Liver (tissue), 3 donors: Measurements from ENCODE around the gene GPR21.

Experiments used
- CTCF ChIP-seq: fragments of 150-350 bp; IDR thresholded peaks from 2 replicates; pipeline ENCODE4 v1.5.1; 2017; ENCODE audit warnings: improper control_type of control experiment, low read depth, low read length; ENCODE audit not compliant: missing input control
- HNF4A ChIP-seq, 2 donors: conservative IDR thresholded peaks; 2 replicates each; pipeline ENCODE4 v1.6.1; 2016; ENCODE audit warnings: antibody characterized with exemption in 2 of 2, mild to moderate bottlenecking in 2 of 2
- RAD21 ChIP-seq, 2 donors: IDR thresholded peaks; 2 replicates each; pipeline ENCODE4 v1.6.1; 2016; ENCODE audit warnings: antibody characterized with exemption in 2 of 2, mild to moderate bottlenecking in 2 of 2
- RXRA ChIP-seq, 2 donors: IDR thresholded peaks; 2 replicates each; pipeline ENCODE4 v1.6.1; 2017 to 2018; ENCODE audit warnings: antibody characterized with exemption in 2 of 2, mild to moderate bottlenecking in 1 of 2
- TAF1 ChIP-seq: conservative IDR thresholded peaks from 2 replicates; pipeline ENCODE4 v1.6.1; 2016; ENCODE audit warnings: antibody characterized with exemption, mild to moderate bottlenecking
- YY1 ChIP-seq: IDR thresholded peaks from 2 replicates; pipeline ENCODE4 v1.6.1; 2016; ENCODE audit warnings: antibody characterized with exemption, mild to moderate bottlenecking
- ZBTB33 ChIP-seq: IDR thresholded peaks from 2 replicates; pipeline ENCODE4 v1.6.1; 2016; ENCODE audit warnings: antibody characterized with exemption
- TF ChIP-seq, protein P1 (sequence below): IDR thresholded peaks from 2 replicates; pipeline ENCODE4 v1.6.1; 2016; ENCODE audit warnings: antibody characterized with exemption
- donor health status: healthy.
- donor health status: healthy.

DNA sequence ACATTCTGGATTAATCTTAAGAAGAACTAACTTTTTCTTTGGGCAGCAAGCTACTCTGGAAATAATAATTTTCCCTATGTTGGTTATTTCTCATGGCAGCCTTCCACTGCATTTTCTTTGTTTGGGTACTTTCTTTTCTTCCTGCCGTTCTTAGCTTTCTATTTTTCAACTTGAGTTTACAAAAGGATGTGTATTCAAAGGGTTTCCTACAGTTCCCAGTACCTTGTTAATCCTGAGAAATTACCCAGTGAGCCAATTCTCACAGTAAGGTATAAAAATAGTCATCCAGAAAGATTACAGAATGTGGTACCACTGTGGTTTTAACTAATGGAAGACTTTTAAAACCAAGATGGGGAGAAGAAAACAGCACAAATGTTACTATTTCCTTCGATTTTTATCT, 20.2 kb downstream of the GPR21 start:
- no peak for TF ChIP-seq CTCF
- TF ChIP-seq RAD21 (IDR thresholded peaks at IDR 0.05), result no peak
- no peak for TF ChIP-seq HNF4A (conservative IDR thresholded peaks at IDR 0.05)
- TF ChIP-seq YY1, result no peak
- TF ChIP-seq TAF1, result no peak
- TF ChIP-seq RXRA (IDR thresholded peaks at IDR 0.05), result no peak
- TF ChIP-seq, protein P1, sequence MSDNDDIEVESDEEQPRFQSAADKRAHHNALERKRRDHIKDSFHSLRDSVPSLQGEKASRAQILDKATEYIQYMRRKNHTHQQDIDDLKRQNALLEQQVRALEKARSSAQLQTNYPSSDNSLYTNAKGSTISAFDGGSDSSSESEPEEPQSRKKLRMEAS, result no peak
- TF ChIP-seq ZBTB33, result no peak
